Endothelial cell of umbilical vein (primary cell): ENCODE measurements around the gene FANK1. TPM values are rescaled to one million over a fixed set of nuclear protein-coding genes. Genes with fewer than 3 reads are reported as not detected.

Experiments used
- BruUV-seq: library from RNA; stranded (reverse); fragments of 400-500 nt; replicated peaks from 2 replicates; lab custom pipeline; 2021; lab: Mats Ljungman, UMichigan
- CTCF ChIA-PET: fragments of 300-600, 350-600 bp; sonication (Branson Sonifier 250); formaldehyde crosslinking; loops from one replicate; lab custom pipeline; 2021; ENCODE audit warnings: antibody characterized with exemption, inconsistent platforms; lab: Charles Lee
- POLR2A ChIA-PET: fragments of 300-600, 350-600 bp; sonication (Branson Sonifier 250); formaldehyde crosslinking; loops from one replicate; lab custom pipeline; 2021; ENCODE audit warnings: antibody characterized with exemption, inconsistent platforms; lab: Charles Lee
- DNase-seq: peaks from one replicate; pipeline ENCODE4 v3.0.0-alpha.2; 2011; ENCODE audit warnings: low read depth, low spot score
- FAIRE-seq: peaks from 2 replicates; lab custom pipeline; 2011; peaks lifted over from hg19 to GRCh38; lab: Jason Lieb, UNC
- H2AFZ ChIP-seq: 2 replicates; pipeline ENCODE4 v1.6.0; 2012; ENCODE audit warnings: low read depth, low read length, control low read depth, inconsistent platforms
- H3K27ac ChIP-seq: 2 replicates; pipeline ENCODE4 v1.5.1; 2011; ENCODE audit warnings: low read depth, mild to moderate bottlenecking, control low read depth, low read length, moderate library complexity; ENCODE audit not compliant: insufficient read depth
- H3K27me3 ChIP-seq, 2 experiments: 2 replicates each; pipeline versions ENCODE4 v1.6.0 to v1.6.1; 2011; ENCODE audit warnings: low read length in 2 of 2, mixed read lengths in 1 of 2; ENCODE audit not compliant: control insufficient read depth in 2 of 2, insufficient read depth in 2 of 2
- H3K36me3 ChIP-seq, 2 experiments: 2 replicates in 1 of 2; 3 replicates in 1 of 2; pipeline ENCODE4 v1.5.1; 2011; ENCODE audit warnings: low read length in 2 of 2, mild to moderate bottlenecking in 1 of 2, moderate library complexity in 1 of 2; ENCODE audit not compliant: control insufficient read depth in 2 of 2, insufficient read depth in 2 of 2; ENCODE audit errors: extremely low read depth in 1 of 2
- H3K4me1 ChIP-seq: 3 replicates; pipeline ENCODE4 v1.5.1; 2011; ENCODE audit warnings: mild to moderate bottlenecking, low read length; ENCODE audit not compliant: control insufficient read depth, insufficient read depth; ENCODE audit errors: extremely low read depth
- H3K4me2 ChIP-seq: 2 replicates; pipeline ENCODE4 v1.6.1; 2011; ENCODE audit warnings: low read length, control low read depth, mixed read lengths; ENCODE audit not compliant: insufficient read depth
- H3K4me3 ChIP-seq, 3 experiments: fragments of 200-600 bp in 1 of 3; sonication (generic), shearing (Covaris generic) in 1 of 3; replicated peaks in 1 of 3; 2 replicates each; pipeline ENCODE4 v1.5.1; 2011 to 2016; ENCODE audit warnings: control low read depth in 3 of 3, low read length in 3 of 3, mild to moderate bottlenecking in 2 of 3, inconsistent platforms in 1 of 3, low read depth in 1 of 3, moderate library complexity in 1 of 3; ENCODE audit not compliant: insufficient read depth in 1 of 3
- H3K79me2 ChIP-seq: 2 replicates; pipeline ENCODE4 v1.6.0; 2012; ENCODE audit warnings: low read length, inconsistent platforms; ENCODE audit not compliant: control insufficient read depth, insufficient read depth
- H3K9ac ChIP-seq: replicated peaks from 2 replicates; pipeline ENCODE3; 2011; ENCODE audit warnings: low read length, control low read depth; ENCODE audit not compliant: insufficient read depth; ENCODE audit errors: extremely low read depth
- H3K9me1 ChIP-seq: replicated peaks from 3 replicates; pipeline ENCODE4 v1.6.0; 2011; ENCODE audit warnings: mild to moderate bottlenecking, low read length; ENCODE audit not compliant: control insufficient read depth, insufficient read depth; ENCODE audit errors: extremely low read depth
- H3K9me3 ChIP-seq: replicated peaks from 2 replicates; pipeline ENCODE4 v1.5.1; 2012; ENCODE audit warnings: low read length, inconsistent platforms; ENCODE audit not compliant: control insufficient read depth, insufficient read depth
- H4K20me1 ChIP-seq: replicated peaks from 2 replicates; pipeline ENCODE3; 2011; ENCODE audit warnings: mild to moderate bottlenecking, low read length; ENCODE audit not compliant: control insufficient read depth, insufficient read depth; ENCODE audit errors: extremely low read depth
- EZH2 ChIP-seq: IDR thresholded peaks from 2 replicates; pipeline ENCODE4 v1.6.1; 2012; ENCODE audit warnings: borderline replicate concordance, low read depth, mild to moderate bottlenecking, moderate library complexity, low read length, inconsistent platforms; ENCODE audit not compliant: severe bottlenecking
- FOS ChIP-seq: IDR thresholded peaks from 2 replicates; pipeline ENCODE4 v1.6.1; 2011; ENCODE audit warnings: mild to moderate bottlenecking, low read length, moderate library complexity, borderline replicate concordance; ENCODE audit not compliant: insufficient read depth
- GATA2 ChIP-seq: IDR thresholded peaks from 2 replicates; pipeline ENCODE4 v1.7.0; 2011; ENCODE audit warnings: low read depth, mild to moderate bottlenecking, moderate library complexity, mixed read lengths, low read length; ENCODE audit not compliant: insufficient read length, insufficient read depth
- JUN ChIP-seq: IDR thresholded peaks from 2 replicates; pipeline ENCODE4 v1.6.1; 2011; ENCODE audit warnings: borderline replicate concordance, low read depth; ENCODE audit not compliant: insufficient read length, insufficient read depth
- MAX ChIP-seq: IDR thresholded peaks from 2 replicates; pipeline ENCODE4 v1.6.1; 2011; ENCODE audit not compliant: insufficient read depth, insufficient read length
- MYC ChIP-seq: IDR thresholded peaks from one replicate; pipeline ENCODE4 v1.6.1; 2011; ENCODE audit warnings: mild to moderate bottlenecking, low read depth, low read length
- POLR2A ChIP-seq: IDR thresholded peaks from 2 replicates; pipeline ENCODE4 v1.6.1; 2012; ENCODE audit warnings: low read depth, mild to moderate bottlenecking, control low read depth, low read length
- POLR2AphosphoS5 ChIP-seq: IDR thresholded peaks from 2 replicates; pipeline ENCODE4 v1.6.1; 2012; ENCODE audit warnings: low read depth, mild to moderate bottlenecking, control low read depth, low read length, moderate library complexity; ENCODE audit not compliant: insufficient read depth
- dilution Hi-C: fragments of 300-500 bp; cut with MboI; formaldehyde crosslinking; loops from one replicate; pipeline ENCODE4 v1.15.0; 2019; ENCODE audit warnings: low sequenced_read_pairs; ENCODE audit not compliant: extremely low pct_ligation_motif_present
- intact Hi-C: fragments of 100-400 bp; cut with micrococcal nuclease; formaldehyde crosslinking; loops from one replicate; pipeline ENCODE4 v1.10.0; 2022
- polyA plus RNA-seq, 4 experiments: library from polyadenylated mRNA; depleted of rRNA in 3 of 4; stranded (reverse) in 3 of 4; unstranded in 1 of 4; fragments of >200 nt; gene quantifications; 2 replicates each; pipeline versions ENCODE4 v1.2.1 to v1.2.3, GENCODE V29; 2011 to 2012; ENCODE audit warnings: missing spikeins in 1 of 4
- total RNA-seq: library from RNA; stranded (reverse); gene quantifications from 2 replicates; pipeline ENCODE4 v1.2.3, GENCODE V29; 2021
- TF ChIP-seq, protein P1 (sequence below), 2 donors: IDR thresholded peaks; 1 replicate in 1 of 2; 2 replicates in 1 of 2; pipeline ENCODE4 v1.5.1; 2011; ENCODE audit warnings: low read length in 2 of 2, mild to moderate bottlenecking in 2 of 2, moderate library complexity in 2 of 2, control low read depth in 1 of 2, inconsistent platforms in 1 of 2, low read depth in 1 of 2; ENCODE audit not compliant: insufficient read depth in 1 of 2; ENCODE audit errors: extremely low read depth in 1 of 2

Gene FANK1
- total and polyA plus RNA-seq, 2 donors (not counting 3 experiments of a cell fraction or from before 2014, with no cell fraction given), result 1.6 to 1.9 TPM

DNA sequence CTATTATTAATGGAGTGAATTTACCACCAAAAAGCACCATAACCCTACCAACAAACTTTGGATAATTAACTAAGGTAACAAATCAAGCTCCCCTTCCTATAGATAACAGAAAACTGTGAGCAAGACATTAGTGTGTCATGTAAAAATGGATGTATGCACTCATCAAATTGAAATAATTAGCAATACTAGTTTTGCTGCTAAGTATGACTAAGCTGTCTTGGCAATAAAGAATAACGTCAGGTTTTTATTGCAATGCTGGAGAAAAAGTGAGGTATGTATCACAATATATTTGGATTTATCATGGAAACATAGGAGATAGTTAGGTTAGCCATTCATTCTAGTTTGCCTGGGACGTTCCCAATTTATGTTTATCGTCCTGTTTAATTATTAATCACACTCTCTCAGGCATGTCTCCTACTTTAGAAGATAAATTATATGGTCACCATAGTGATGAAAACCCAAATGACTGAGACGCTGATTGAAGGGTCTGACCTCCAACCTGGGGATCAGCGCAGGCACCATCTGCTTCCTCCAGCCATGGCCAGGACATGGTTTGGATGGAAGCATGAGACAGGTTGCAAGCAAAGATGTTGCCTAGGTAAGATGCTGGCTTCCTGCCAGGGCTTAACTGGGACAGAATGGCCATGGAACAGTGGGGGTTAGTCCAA, 125.6 kb downstream of the FANK1 start:
- Histone ChIP-seq H3K9me3 (no peaks in the 10 kb centered on the region), H3K27ac (no peak overlapping the region), H3K36me3 (no peaks in the 10 kb centered on the region), H3K9ac (no peak overlapping the region), H3K79me2 (no peaks in the 10 kb centered on the region), H2AFZ (no peak overlapping the region), H3K27me3 (no peaks in the 10 kb centered on the region), H3K9me1 (no peaks in the 10 kb centered on the region), H3K4me2 (no peak overlapping the region), H3K4me3 (no peak overlapping the region), H4K20me1 (no peaks in the 10 kb centered on the region), H3K4me1 (no peaks in the 10 kb centered on the region)
- DNase-seq, result no peak
- CTCF ChIA-PET, result interaction anchor here (1.0 kb wide), 1 partner anchor 9 kb away, joined by 5 read pairs; no protein-coding TSS in a partner anchor
- POLR2A ChIA-PET, result no interaction called here
- dilution Hi-C loops (no loop called here), intact Hi-C loops (no loop called here)
- BruUV-seq, result no TSS peak
- TF ChIP-seq POLR2A (no peak), MYC (no peak), JUN (no peak), POLR2AphosphoS5 (no peak), GATA2 (no peak), MAX (no peak), EZH2 (no peak), FOS (no peak)
- TF ChIP-seq, protein P1, sequence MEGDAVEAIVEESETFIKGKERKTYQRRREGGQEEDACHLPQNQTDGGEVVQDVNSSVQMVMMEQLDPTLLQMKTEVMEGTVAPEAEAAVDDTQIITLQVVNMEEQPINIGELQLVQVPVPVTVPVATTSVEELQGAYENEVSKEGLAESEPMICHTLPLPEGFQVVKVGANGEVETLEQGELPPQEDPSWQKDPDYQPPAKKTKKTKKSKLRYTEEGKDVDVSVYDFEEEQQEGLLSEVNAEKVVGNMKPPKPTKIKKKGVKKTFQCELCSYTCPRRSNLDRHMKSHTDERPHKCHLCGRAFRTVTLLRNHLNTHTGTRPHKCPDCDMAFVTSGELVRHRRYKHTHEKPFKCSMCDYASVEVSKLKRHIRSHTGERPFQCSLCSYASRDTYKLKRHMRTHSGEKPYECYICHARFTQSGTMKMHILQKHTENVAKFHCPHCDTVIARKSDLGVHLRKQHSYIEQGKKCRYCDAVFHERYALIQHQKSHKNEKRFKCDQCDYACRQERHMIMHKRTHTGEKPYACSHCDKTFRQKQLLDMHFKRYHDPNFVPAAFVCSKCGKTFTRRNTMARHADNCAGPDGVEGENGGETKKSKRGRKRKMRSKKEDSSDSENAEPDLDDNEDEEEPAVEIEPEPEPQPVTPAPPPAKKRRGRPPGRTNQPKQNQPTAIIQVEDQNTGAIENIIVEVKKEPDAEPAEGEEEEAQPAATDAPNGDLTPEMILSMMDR (IDR thresholded peaks at IDR 0.05; ENCODE audit: extremely low read depth in 1 of 2, insufficient read depth in 1 of 2, low read depth in 1 of 2, low read length in 2 of 2), result no peak
- no peak for FAIRE-seq
